Endothelial cell of umbilical vein (primary cell): ENCODE measurements around the gene SLC35A4. TPM values are rescaled to one million over a fixed set of nuclear protein-coding genes. Genes with fewer than 3 reads are reported as not detected.

Experiments
- microRNA-seq: library from miRNA; unstranded; fragments of <30 nt; microRNA quantifications from one replicate; pipeline ENCODE4 v1.2.0, GENCODE V29; 2021; ENCODE audit warnings: borderline number of aligned reads, borderline replicate concordance
- polyA plus RNA-seq, 4 experiments: library from polyadenylated mRNA; depleted of rRNA in 3 of 4; stranded (reverse) in 3 of 4; unstranded in 1 of 4; fragments of >200 nt; gene quantifications; 2 replicates each; pipeline versions ENCODE4 v1.2.1 to v1.2.3, GENCODE V29; 2011 to 2012; ENCODE audit warnings: missing spikeins in 1 of 4
- small RNA-seq: library from RNA; depleted of rRNA; stranded (forward); fragments of <200 nt; gene quantifications from one replicate; pipeline ENCODE3, GENCODE V24; 2012; ENCODE audit warnings: low replicate concordance, low read depth; ENCODE audit not compliant: insufficient read depth, insufficient read length
- total RNA-seq: library from RNA; stranded (reverse); gene quantifications from 2 replicates; pipeline ENCODE4 v1.2.3, GENCODE V29; 2021

SLC35A4 gene
- total and polyA plus RNA-seq, 2 donors (not counting 3 experiments of a cell fraction or from before 2014, with no cell fraction given) = 65.6 to 118 TPM

Small RNA genes within 50 kb of the gene (microRNA-seq; reads per million reads assigned to microRNA genes)
- gene MIR6831 = not detected

Small RNA genes within 50 kb of the gene (small RNA-seq; reads per million reads assigned to genes)
- gene RF00279 (not detected), gene RF00443 (not detected)

Other genes with a start within 250 kb of the SLC35A4 start
- 33.2 and 35.3 TPM in 2 replicates for gene HBEGF, start 218.2 kb upstream of the SLC35A4 start, total RNA-seq
- 62.9 and 79.8 TPM in 2 replicates for gene HBEGF, start 218.2 kb upstream of the SLC35A4 start, polyA plus RNA-seq
- not detected in 2 replicates for gene SLC4A9, start 204.6 kb upstream of the SLC35A4 start, total RNA-seq
- gene SLC4A9, start 204.6 kb upstream of the SLC35A4 start, polyA plus RNA-seq = not detected in 2 replicates
- 87.0 and 92.4 TPM in 2 replicates for gene ANKHD1, start 163.0 kb upstream of the SLC35A4 start, total RNA-seq
- 54.8 and 56.1 TPM in 2 replicates for gene ANKHD1, start 163.0 kb upstream of the SLC35A4 start, polyA plus RNA-seq
- gene EIF4EBP3, start 17.2 kb upstream of the SLC35A4 start, total RNA-seq = 7.6 and 8.8 TPM in 2 replicates
- 3.7 and 6.5 TPM in 2 replicates for gene EIF4EBP3, start 17.2 kb upstream of the SLC35A4 start, polyA plus RNA-seq
- 19.7 and 29.7 TPM in 2 replicates for gene SRA1, start 7.4 kb upstream of the SLC35A4 start, total RNA-seq
- gene SRA1, start 7.4 kb upstream of the SLC35A4 start, polyA plus RNA-seq = 17.6 and 20.3 TPM in 2 replicates
- 12.1 and 13.3 TPM in 2 replicates for gene APBB3, start 230 bp upstream of the SLC35A4 start, total RNA-seq
- 22.8 and 24.5 TPM in 2 replicates for gene APBB3, start 230 bp upstream of the SLC35A4 start, polyA plus RNA-seq
- gene CD14, start 68.3 kb downstream of the SLC35A4 start, total RNA-seq = 0.33 TPM in 1 of 2 replicates, not detected in the other
- gene CD14, start 68.3 kb downstream of the SLC35A4 start, polyA plus RNA-seq = 3.7 and 5.1 TPM in 2 replicates
- 14.2 and 23.7 TPM in 2 replicates for gene TMCO6, start 74.6 kb downstream of the SLC35A4 start, total RNA-seq
- 22.0 and 23.2 TPM in 2 replicates for gene TMCO6, start 74.6 kb downstream of the SLC35A4 start, polyA plus RNA-seq
- 56.1 and 63.4 TPM in 2 replicates for gene NDUFA2, start 82.8 kb downstream of the SLC35A4 start, total RNA-seq
- 130 and 131 TPM in 2 replicates for gene NDUFA2, start 82.8 kb downstream of the SLC35A4 start, polyA plus RNA-seq
- gene IK, start 83.0 kb downstream of the SLC35A4 start, total RNA-seq = 78.9 and 90.4 TPM in 2 replicates
- 43.4 and 64.0 TPM in 2 replicates for gene IK, start 83.0 kb downstream of the SLC35A4 start, polyA plus RNA-seq
- gene WDR55, start 100.1 kb downstream of the SLC35A4 start, total RNA-seq = 24.0 and 25.3 TPM in 2 replicates
- 17.5 and 17.8 TPM in 2 replicates for gene WDR55, start 100.1 kb downstream of the SLC35A4 start, polyA plus RNA-seq
- gene DND1, start 108.7 kb downstream of the SLC35A4 start, total RNA-seq = 1.1 TPM in 2 replicates
- gene DND1, start 108.7 kb downstream of the SLC35A4 start, polyA plus RNA-seq = 1.2 and 1.4 TPM in 2 replicates
- 104 and 105 TPM in 2 replicates for gene HARS1, start 126.5 kb downstream of the SLC35A4 start, total RNA-seq
- gene HARS1, start 126.5 kb downstream of the SLC35A4 start, polyA plus RNA-seq = 56.0 and 65.2 TPM in 2 replicates
- gene HARS2, start 126.6 kb downstream of the SLC35A4 start, total RNA-seq = 29.6 and 31.7 TPM in 2 replicates
- 19.9 and 23.6 TPM in 2 replicates for gene HARS2, start 126.6 kb downstream of the SLC35A4 start, polyA plus RNA-seq
- gene ZMAT2, start 135.6 kb downstream of the SLC35A4 start, total RNA-seq = 49.0 and 49.4 TPM in 2 replicates
- gene ZMAT2, start 135.6 kb downstream of the SLC35A4 start, polyA plus RNA-seq = 45.8 and 58.0 TPM in 2 replicates
- gene PCDHA1, start 221.3 kb downstream of the SLC35A4 start, total RNA-seq = not detected in 2 replicates
- 0.03 and 0.04 TPM in 2 replicates for gene PCDHA1, start 221.3 kb downstream of the SLC35A4 start, polyA plus RNA-seq
- not detected in 2 replicates for gene PCDHA2, start 230.0 kb downstream of the SLC35A4 start, total RNA-seq
- 0.02 TPM in 1 of 2 replicates, not detected in the other for gene PCDHA2, start 230.0 kb downstream of the SLC35A4 start, polyA plus RNA-seq
- 0.09 TPM in 1 of 2 replicates, not detected in the other for gene PCDHA3, start 236.2 kb downstream of the SLC35A4 start, total RNA-seq
- gene PCDHA3, start 236.2 kb downstream of the SLC35A4 start, polyA plus RNA-seq = 0.07 and 0.08 TPM in 2 replicates
- gene PCDHA4, start 242.2 kb downstream of the SLC35A4 start, total RNA-seq = 0.04 and 0.14 TPM in 2 replicates
- 0.14 and 0.26 TPM in 2 replicates for gene PCDHA4, start 242.2 kb downstream of the SLC35A4 start, polyA plus RNA-seq